Measurements from ENCODE around the gene AUH. TPM values are rescaled to one million over a fixed set of nuclear protein-coding genes. Genes with fewer than 3 reads are reported as not detected.

Gene AUH
- total RNA-seq, 2 donors from 2014 or later: 23.0 to 23.5 TPM

- WGBS, 2 experiments (ENCODE audit: insufficient coverage in 1 of 2, insufficient read length in 1 of 2): 100% methylated on average over 1 of the region's 2 CpGs; no CpG with 5 or more reads in 1 of the 2 experiments
- Histone ChIP-seq H3K36me3 (ENCODE audit: control insufficient read depth, insufficient read depth, low read length) (no peaks in the 10 kb centered on the region), H3K4me1 (ENCODE audit: control insufficient read depth, insufficient read depth, low read length) (no peaks in the 10 kb centered on the region), H3K4me3 (ENCODE audit: low read length) (no peak overlapping the region), H3K27me3 (ENCODE audit: control insufficient read depth, insufficient read depth, low read length, poor library complexity, severe bottlenecking) (no peaks in the 10 kb centered on the region), H3K27ac (ENCODE audit: low read depth, low read length) (no peak overlapping the region), H3K9ac (ENCODE audit: extremely low read depth, low read length, poor library complexity, severe bottlenecking) (no peak overlapping the region), H3K9me3 (ENCODE audit: control insufficient read depth, low read length) (no peaks in the 10 kb centered on the region)
- no peak for DNase-seq
- Mint-ChIP-seq H3K9me3 (peaks cover 7% of the 10 kb centered on the region), H3K27me3 (ENCODE audit: insufficient read depth) (no peaks in the 10 kb centered on the region), H3K36me3 (ENCODE audit: low read depth) (peaks cover 17% of the 10 kb centered on the region), H3K4me1 (no peaks in the 10 kb centered on the region), H3K4me3 (no peak overlapping the region), H3K27ac (no peak overlapping the region)
- TF ChIP-seq, protein P1, sequence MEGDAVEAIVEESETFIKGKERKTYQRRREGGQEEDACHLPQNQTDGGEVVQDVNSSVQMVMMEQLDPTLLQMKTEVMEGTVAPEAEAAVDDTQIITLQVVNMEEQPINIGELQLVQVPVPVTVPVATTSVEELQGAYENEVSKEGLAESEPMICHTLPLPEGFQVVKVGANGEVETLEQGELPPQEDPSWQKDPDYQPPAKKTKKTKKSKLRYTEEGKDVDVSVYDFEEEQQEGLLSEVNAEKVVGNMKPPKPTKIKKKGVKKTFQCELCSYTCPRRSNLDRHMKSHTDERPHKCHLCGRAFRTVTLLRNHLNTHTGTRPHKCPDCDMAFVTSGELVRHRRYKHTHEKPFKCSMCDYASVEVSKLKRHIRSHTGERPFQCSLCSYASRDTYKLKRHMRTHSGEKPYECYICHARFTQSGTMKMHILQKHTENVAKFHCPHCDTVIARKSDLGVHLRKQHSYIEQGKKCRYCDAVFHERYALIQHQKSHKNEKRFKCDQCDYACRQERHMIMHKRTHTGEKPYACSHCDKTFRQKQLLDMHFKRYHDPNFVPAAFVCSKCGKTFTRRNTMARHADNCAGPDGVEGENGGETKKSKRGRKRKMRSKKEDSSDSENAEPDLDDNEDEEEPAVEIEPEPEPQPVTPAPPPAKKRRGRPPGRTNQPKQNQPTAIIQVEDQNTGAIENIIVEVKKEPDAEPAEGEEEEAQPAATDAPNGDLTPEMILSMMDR (conservative IDR thresholded peaks at IDR 0.05): no peak
These were observed 127.2 kb downstream of the AUH start for GRCh38 chr9:91234523-91234922.

GRCh38 chr9:91231619-91232018 is 130.1 kb downstream of the AUH start:
- H3K4me3 Mint-ChIP-seq: no peak overlapping the region
- peaks cover 9% of the 10 kb centered on the region for H3K9me3 Mint-ChIP-seq
- Histone ChIP-seq H3K4me3 (ENCODE audit: low read length) (no peak overlapping the region), H3K9me3 (ENCODE audit: control insufficient read depth, low read length) (no peaks in the 10 kb centered on the region), H3K36me3 (ENCODE audit: control insufficient read depth, insufficient read depth, low read length) (no peaks in the 10 kb centered on the region), H3K27me3 (ENCODE audit: control insufficient read depth, insufficient read depth, low read length, poor library complexity, severe bottlenecking) (no peaks in the 10 kb centered on the region), H3K9ac (ENCODE audit: extremely low read depth, low read length, poor library complexity, severe bottlenecking) (no peak overlapping the region), H3K27ac (ENCODE audit: low read depth, low read length) (no peak overlapping the region), H3K4me1 (ENCODE audit: control insufficient read depth, insufficient read depth, low read length) (no peaks in the 10 kb centered on the region)
- TF ChIP-seq, protein P1 (conservative IDR thresholded peaks at IDR 0.05): no peak
- H3K27ac Mint-ChIP-seq: no peak overlapping the region
- DNase-seq: no peak
- WGBS, 2 experiments (ENCODE audit: insufficient coverage in 1 of 2, insufficient read length in 1 of 2): 90% methylated on average over 1 of the region's 2 CpGs; no CpG with 5 or more reads in 1 of the 2 experiments
- no peaks in the 10 kb centered on the region for H3K27me3 Mint-ChIP-seq (ENCODE audit: insufficient read depth)
- no peaks in the 10 kb centered on the region for H3K4me1 Mint-ChIP-seq
- peaks cover 17% of the 10 kb centered on the region for H3K36me3 Mint-ChIP-seq (ENCODE audit: low read depth)

DNA sequence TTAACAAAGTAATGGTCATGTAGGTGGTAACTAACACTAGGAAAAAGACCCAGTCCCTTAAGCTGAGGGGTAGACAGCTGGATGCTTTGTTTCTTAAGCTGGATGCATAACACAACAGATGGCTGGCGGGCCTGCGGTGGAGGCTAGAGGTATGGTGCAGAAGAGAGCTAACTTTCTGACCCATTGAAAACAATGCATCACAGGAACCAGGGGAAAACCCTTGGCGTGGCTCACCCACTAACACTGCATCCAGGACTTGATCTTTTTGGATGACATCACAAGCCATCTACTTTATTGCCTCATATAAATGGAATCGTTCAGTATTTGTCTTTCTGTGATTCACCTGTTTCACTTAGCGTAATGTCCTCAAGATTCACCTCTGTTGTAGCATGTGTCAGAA is 138.7 kb downstream of the AUH start:
- H3K9ac ChIP-seq (ENCODE audit: extremely low read depth, low read length, poor library complexity, severe bottlenecking): no peak overlapping the region
- Mint-ChIP-seq H3K4me1 (no peaks in the 10 kb centered on the region), H3K27me3 (ENCODE audit: insufficient read depth) (no peaks in the 10 kb centered on the region), H3K4me3 (no peak overlapping the region), H3K36me3 (ENCODE audit: low read depth) (peaks cover 17% of the 10 kb centered on the region), H3K9me3 (peaks cover 3% of the 10 kb centered on the region), H3K27ac (no peak overlapping the region)
- no peaks in the 10 kb centered on the region for H3K27me3 ChIP-seq (ENCODE audit: control insufficient read depth, insufficient read depth, low read length, poor library complexity, severe bottlenecking)
- H3K9me3 ChIP-seq (ENCODE audit: control insufficient read depth, low read length): no peaks in the 10 kb centered on the region
- H3K4me1 ChIP-seq (ENCODE audit: control insufficient read depth, insufficient read depth, low read length): no peaks in the 10 kb centered on the region
- no peak overlapping the region for H3K4me3 ChIP-seq (ENCODE audit: low read length)
- 94 to 100% methylated on average over 4 to 5 of the region's 5 CpGs for WGBS, 2 experiments (ENCODE audit: insufficient coverage in 1 of 2, insufficient read length in 1 of 2)
- DNase-seq: no peak
- TF ChIP-seq, protein P1 (conservative IDR thresholded peaks at IDR 0.05): no peak
- H3K36me3 ChIP-seq (ENCODE audit: control insufficient read depth, insufficient read depth, low read length): peaks cover 18% of the 10 kb centered on the region
- H3K27ac ChIP-seq (ENCODE audit: low read depth, low read length): no peak overlapping the region

Data from endodermal cell (in vitro differentiated cells).